ENCODE measurements around the gene MPHOSPH10.

The MPHOSPH10 gene

DNA sequence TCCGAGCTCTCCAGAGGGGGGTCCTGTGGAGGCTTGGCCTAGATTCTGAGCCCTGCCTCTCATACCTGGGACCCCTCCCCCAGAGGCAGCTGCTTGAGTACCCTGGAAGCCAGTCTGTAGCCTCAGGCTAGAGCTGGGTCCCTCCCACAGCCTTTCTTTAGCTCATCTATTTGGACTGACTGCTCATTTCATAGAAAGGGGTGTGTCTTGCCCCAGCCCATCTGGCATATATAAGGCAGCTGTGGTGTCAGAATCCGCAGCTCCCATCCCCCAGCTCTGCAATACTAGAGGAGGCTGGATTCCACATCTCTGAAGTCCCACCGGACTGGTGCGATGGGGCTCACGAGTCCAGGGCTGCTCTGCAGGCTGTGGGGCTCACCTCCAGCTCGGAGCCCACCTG lies 26.1 kb downstream of the MPHOSPH10 start:
- no peak overlapping the region for H3K4me2 ChIP-seq (ENCODE audit: low read length)
- no peaks in the 10 kb centered on the region for H3K4me1 ChIP-seq (ENCODE audit: insufficient read depth, low read length, severe bottlenecking)
- no peaks in the 10 kb centered on the region for H3K9me3 ChIP-seq (ENCODE audit: low read length)
- H3K27ac ChIP-seq (ENCODE audit: low read depth, low read length, poor library complexity, severe bottlenecking), result no peak overlapping the region
- no peak overlapping the region for H3K4me3 ChIP-seq (ENCODE audit: low read depth, low read length, poor library complexity, severe bottlenecking)
- TF ChIP-seq CTCF (IDR thresholded peaks at IDR 0.05; ENCODE audit: low read length), result no peak
- no peak for TF ChIP-seq EZH2 (IDR thresholded peaks at IDR 0.05; ENCODE audit: borderline replicate concordance, low read length)
- H3K9ac ChIP-seq (ENCODE audit: low read length), result no peak overlapping the region
- no peaks in the 10 kb centered on the region for H3K79me2 ChIP-seq (ENCODE audit: insufficient read depth, low read length)
- no peaks in the 10 kb centered on the region for H3K9me2 ChIP-seq (ENCODE audit: low read depth, low read length)
- no peaks in the 10 kb centered on the region for H3K27me3 ChIP-seq (ENCODE audit: insufficient read depth, low read length)
- H3F3A ChIP-seq (ENCODE audit: insufficient read depth, low read length), result no peaks in the 10 kb centered on the region
- H3K36me3 ChIP-seq (ENCODE audit: insufficient read depth, low read length), result no peaks in the 10 kb centered on the region
- no peaks in the 10 kb centered on the region for H4K20me1 ChIP-seq (ENCODE audit: insufficient read depth, low read length)
- no peak overlapping the region for H2AFZ ChIP-seq (ENCODE audit: low read length)

DNA sequence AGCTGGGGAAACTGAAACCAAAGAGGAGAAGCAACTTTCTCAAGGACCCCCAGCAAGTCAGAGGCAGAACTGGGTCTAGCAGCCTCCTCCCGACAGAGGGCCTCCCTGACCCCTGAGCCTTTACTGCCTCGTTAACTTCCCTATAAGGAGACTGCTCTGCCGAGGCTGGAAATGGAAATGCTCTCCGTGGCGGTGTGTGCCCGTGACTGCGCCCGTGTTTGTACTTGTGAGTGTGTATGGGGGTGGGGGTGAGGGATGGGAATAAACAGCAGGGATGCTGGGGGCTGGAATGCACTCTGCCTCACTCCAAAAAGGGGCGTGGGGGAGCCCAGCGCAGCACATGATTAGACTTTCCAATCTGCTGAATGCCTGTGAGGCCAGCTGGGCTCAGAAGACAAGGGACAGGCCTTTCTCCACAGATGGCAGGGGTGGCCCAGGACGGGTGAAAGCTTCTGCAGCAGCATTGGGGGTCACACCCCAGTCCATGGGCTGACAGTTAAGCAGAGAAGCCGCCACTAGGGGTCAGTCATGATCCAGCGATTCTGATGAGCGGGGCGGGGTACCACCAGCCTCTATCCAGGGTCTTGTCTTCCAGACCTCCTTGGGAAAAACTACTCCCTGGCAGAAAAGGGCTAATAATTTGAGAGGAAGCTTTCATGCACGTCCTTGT lies 26.8 kb downstream of the MPHOSPH10 start:
- no peak overlapping the region for H3K4me2 ChIP-seq (ENCODE audit: low read length)
- no peak overlapping the region for H2AFZ ChIP-seq (ENCODE audit: low read length)
- no peak overlapping the region for H3K4me3 ChIP-seq (ENCODE audit: low read depth, low read length, poor library complexity, severe bottlenecking)

DNA sequence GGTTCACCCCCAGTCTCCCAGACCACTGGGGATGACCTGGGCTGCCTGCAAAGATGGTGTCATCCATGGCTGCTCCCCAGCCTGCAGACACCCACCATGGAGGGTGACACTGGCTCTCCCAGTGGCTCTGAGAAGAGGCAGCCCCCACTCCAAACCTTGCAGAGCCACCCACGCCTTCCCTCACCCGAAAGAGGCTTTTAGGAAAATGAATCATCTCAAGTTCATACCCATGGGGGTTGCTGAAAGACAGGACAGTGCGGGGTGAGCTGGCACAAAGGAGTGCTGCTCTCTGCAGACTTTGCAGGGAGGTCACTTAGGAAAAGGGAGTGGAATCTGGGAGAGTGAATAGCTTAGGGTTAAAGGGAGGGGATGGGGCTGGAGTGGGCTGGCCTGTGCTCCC lies 36.4 kb downstream of the MPHOSPH10 start:
- Histone ChIP-seq H3K4me2 (ENCODE audit: low read length) (no peak overlapping the region), H3K27ac (ENCODE audit: low read depth, low read length, poor library complexity, severe bottlenecking) (no peak overlapping the region), H4K20me1 (ENCODE audit: insufficient read depth, low read length) (no peaks in the 10 kb centered on the region), H3K9me3 (ENCODE audit: low read length) (no peaks in the 10 kb centered on the region), H3K79me2 (ENCODE audit: insufficient read depth, low read length) (no peaks in the 10 kb centered on the region), H3F3A (ENCODE audit: insufficient read depth, low read length) (no peaks in the 10 kb centered on the region), H3K4me1 (ENCODE audit: insufficient read depth, low read length, severe bottlenecking) (no peaks in the 10 kb centered on the region), H2AFZ (ENCODE audit: low read length) (no peak overlapping the region), H3K4me3 (ENCODE audit: low read depth, low read length, poor library complexity, severe bottlenecking) (no peak overlapping the region), H3K27me3 (ENCODE audit: insufficient read depth, low read length) (no peaks in the 10 kb centered on the region), H3K9ac (ENCODE audit: low read length) (no peak overlapping the region), H3K36me3 (ENCODE audit: insufficient read depth, low read length) (no peaks in the 10 kb centered on the region), H3K9me2 (ENCODE audit: low read depth, low read length) (no peaks in the 10 kb centered on the region)
- TF ChIP-seq EZH2 (IDR thresholded peaks at IDR 0.05; ENCODE audit: borderline replicate concordance, low read length) (no peak), CTCF (IDR thresholded peaks at IDR 0.05; ENCODE audit: low read length) (no peak)

More for the DNA sequence above, 26.8 kb downstream of the MPHOSPH10 start:
- Histone ChIP-seq H3K36me3 (ENCODE audit: insufficient read depth, low read length) (no peaks in the 10 kb centered on the region), H3K9ac (ENCODE audit: low read length) (no peak overlapping the region), H3K79me2 (ENCODE audit: insufficient read depth, low read length) (no peaks in the 10 kb centered on the region), H3K9me3 (ENCODE audit: low read length) (no peaks in the 10 kb centered on the region), H3F3A (ENCODE audit: insufficient read depth, low read length) (no peaks in the 10 kb centered on the region), H3K27me3 (ENCODE audit: insufficient read depth, low read length) (no peaks in the 10 kb centered on the region), H3K9me2 (ENCODE audit: low read depth, low read length) (no peaks in the 10 kb centered on the region), H4K20me1 (ENCODE audit: insufficient read depth, low read length) (no peaks in the 10 kb centered on the region), H3K27ac (ENCODE audit: low read depth, low read length, poor library complexity, severe bottlenecking) (no peak overlapping the region), H3K4me1 (ENCODE audit: insufficient read depth, low read length, severe bottlenecking) (no peaks in the 10 kb centered on the region)
- peak; percentile 67; the same call in 1 of the 2 replicates for TF ChIP-seq CTCF (IDR thresholded peaks at IDR 0.05; ENCODE audit: low read length)
- no peak for TF ChIP-seq EZH2 (IDR thresholded peaks at IDR 0.05; ENCODE audit: borderline replicate concordance, low read length)
